ENCODE measurements around the gene RRBP1. TPM values are rescaled to one million over a fixed set of nuclear protein-coding genes. Genes with fewer than 3 reads are reported as not detected.

RRBP1 gene
- total RNA-seq, 1 experiment from 2014 or later = 45.3 TPM

DNA sequence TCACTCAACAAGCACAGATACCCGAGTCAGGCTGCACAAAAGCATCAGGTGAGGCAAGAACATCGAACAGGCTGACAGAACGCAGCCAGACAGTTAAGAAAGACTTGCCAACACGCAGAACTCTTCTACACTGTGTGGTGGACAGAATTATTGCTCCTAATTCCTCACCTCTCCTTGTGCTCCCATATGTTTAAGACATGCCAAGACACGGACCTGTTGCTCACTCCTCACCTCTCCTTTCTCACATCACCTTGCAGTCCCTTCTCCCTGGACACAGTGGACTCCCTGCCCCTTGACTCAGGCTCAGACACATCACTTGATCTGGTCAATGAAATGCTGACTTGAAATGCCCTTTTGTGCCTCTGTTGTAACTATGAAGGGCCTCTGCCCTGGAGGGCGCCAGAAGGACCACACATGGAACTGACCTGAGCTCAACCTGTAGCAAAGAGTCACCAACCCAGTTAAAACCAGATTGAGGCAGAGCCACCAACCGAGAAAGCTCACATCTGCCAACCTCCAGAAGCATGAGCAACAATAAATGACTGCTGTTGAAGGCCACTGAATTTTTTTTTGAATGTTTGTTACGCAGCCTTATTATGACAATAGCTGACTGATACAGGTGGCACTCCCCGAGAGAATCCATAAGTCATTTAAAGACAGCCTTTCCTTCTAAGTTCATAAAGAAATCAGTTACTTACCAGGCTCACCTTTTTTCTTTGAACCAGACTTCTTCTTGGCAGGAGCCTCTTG is 24.0 kb downstream of the RRBP1 start:
- Mint-ChIP-seq H3K9me3 (ENCODE audit: low read depth, unreplicated experiment) (no peaks in the 10 kb centered on the region), H3K27ac (ENCODE audit: unreplicated experiment) (no peak overlapping the region), H3K4me3 (ENCODE audit: low read depth, unreplicated experiment) (no peak overlapping the region), H3K27me3 (ENCODE audit: unreplicated experiment) (no peaks in the 10 kb centered on the region), H3K4me1 (ENCODE audit: low read depth, unreplicated experiment) (no peaks in the 10 kb centered on the region), H3K36me3 (ENCODE audit: insufficient read depth, unreplicated experiment) (peaks cover 15% of the 10 kb centered on the region)
- intact Hi-C loops (cut with micrococcal nuclease; ENCODE audit: unreplicated experiment) = loop anchor here (10.0 kb wide), 1 partner anchor 247 kb away; no protein-coding TSS in a partner anchor
- no TSS peak for BruUV-seq (replicated peaks)
- CTCF ChIA-PET = no interaction called here
- TF ChIP-seq, protein P1, sequence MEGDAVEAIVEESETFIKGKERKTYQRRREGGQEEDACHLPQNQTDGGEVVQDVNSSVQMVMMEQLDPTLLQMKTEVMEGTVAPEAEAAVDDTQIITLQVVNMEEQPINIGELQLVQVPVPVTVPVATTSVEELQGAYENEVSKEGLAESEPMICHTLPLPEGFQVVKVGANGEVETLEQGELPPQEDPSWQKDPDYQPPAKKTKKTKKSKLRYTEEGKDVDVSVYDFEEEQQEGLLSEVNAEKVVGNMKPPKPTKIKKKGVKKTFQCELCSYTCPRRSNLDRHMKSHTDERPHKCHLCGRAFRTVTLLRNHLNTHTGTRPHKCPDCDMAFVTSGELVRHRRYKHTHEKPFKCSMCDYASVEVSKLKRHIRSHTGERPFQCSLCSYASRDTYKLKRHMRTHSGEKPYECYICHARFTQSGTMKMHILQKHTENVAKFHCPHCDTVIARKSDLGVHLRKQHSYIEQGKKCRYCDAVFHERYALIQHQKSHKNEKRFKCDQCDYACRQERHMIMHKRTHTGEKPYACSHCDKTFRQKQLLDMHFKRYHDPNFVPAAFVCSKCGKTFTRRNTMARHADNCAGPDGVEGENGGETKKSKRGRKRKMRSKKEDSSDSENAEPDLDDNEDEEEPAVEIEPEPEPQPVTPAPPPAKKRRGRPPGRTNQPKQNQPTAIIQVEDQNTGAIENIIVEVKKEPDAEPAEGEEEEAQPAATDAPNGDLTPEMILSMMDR (IDR thresholded peaks at IDR 0.05; ENCODE audit: unreplicated experiment) = no peak
- DNase-seq = no peak

- BruUV-seq (replicated peaks) = no TSS peak
- Mint-ChIP-seq H3K4me3 (ENCODE audit: low read depth, unreplicated experiment) (no peak overlapping the region), H3K27me3 (ENCODE audit: unreplicated experiment) (no peaks in the 10 kb centered on the region), H3K4me1 (ENCODE audit: low read depth, unreplicated experiment) (no peaks in the 10 kb centered on the region), H3K27ac (ENCODE audit: unreplicated experiment) (no peak overlapping the region), H3K36me3 (ENCODE audit: insufficient read depth, unreplicated experiment) (peaks cover 15% of the 10 kb centered on the region), H3K9me3 (ENCODE audit: low read depth, unreplicated experiment) (no peaks in the 10 kb centered on the region)
- DNase-seq = no peak
- CTCF ChIA-PET = no interaction called here
- TF ChIP-seq, protein P1 (IDR thresholded peaks at IDR 0.05; ENCODE audit: unreplicated experiment) = no peak
- intact Hi-C loops (cut with micrococcal nuclease; ENCODE audit: unreplicated experiment) = loop anchor here (10.0 kb wide), 1 partner anchor 248 kb away; no protein-coding TSS in a partner anchor
These were observed 24.8 kb downstream of the RRBP1 start for GRCh38 chr20:17657079-17657825.

GRCh38 chr20:17655865-17656479 is 26.1 kb downstream of the RRBP1 start:
- H3K4me1 Mint-ChIP-seq (ENCODE audit: low read depth, unreplicated experiment) = no peaks in the 10 kb centered on the region
- TF ChIP-seq, protein P1 (IDR thresholded peaks at IDR 0.05; ENCODE audit: unreplicated experiment) = no peak
- H3K9me3 Mint-ChIP-seq (ENCODE audit: low read depth, unreplicated experiment) = no peaks in the 10 kb centered on the region
- peaks cover 15% of the 10 kb centered on the region for H3K36me3 Mint-ChIP-seq (ENCODE audit: insufficient read depth, unreplicated experiment)
- intact Hi-C loops (cut with micrococcal nuclease; ENCODE audit: unreplicated experiment) = loop anchor here (10.0 kb wide), 1 partner anchor 249 kb away; no protein-coding TSS in a partner anchor
- DNase-seq = no peak
- BruUV-seq (replicated peaks) = no TSS peak
- no peak overlapping the region for H3K4me3 Mint-ChIP-seq (ENCODE audit: low read depth, unreplicated experiment)
- H3K27ac Mint-ChIP-seq (ENCODE audit: unreplicated experiment) = no peak overlapping the region
- H3K27me3 Mint-ChIP-seq (ENCODE audit: unreplicated experiment) = no peaks in the 10 kb centered on the region
- CTCF ChIA-PET = no interaction called here

DNA sequence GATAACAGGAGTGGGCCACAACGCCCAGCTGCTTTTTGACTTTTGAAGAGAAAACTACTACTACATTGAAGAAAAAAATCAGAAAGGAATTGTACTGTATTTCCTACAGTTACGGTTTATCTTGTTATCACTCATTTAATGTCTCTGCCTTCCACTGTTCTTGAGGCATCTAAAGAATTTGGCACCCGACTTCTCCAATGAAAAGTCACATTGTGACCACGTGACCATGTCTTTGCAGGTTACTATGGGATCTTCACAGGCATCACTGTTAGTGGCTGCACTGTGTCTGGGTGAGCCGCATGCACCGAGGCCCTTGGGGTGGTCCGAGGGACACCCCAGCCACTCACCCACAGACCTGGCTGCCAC is 26.8 kb downstream of the RRBP1 start:
- H3K4me1 Mint-ChIP-seq (ENCODE audit: low read depth, unreplicated experiment) = no peaks in the 10 kb centered on the region
- BruUV-seq (replicated peaks) = no TSS peak
- intact Hi-C loops (cut with micrococcal nuclease; ENCODE audit: unreplicated experiment) = loop anchor here (10.0 kb wide), 1 partner anchor 250 kb away; no protein-coding TSS in a partner anchor
- H3K27me3 Mint-ChIP-seq (ENCODE audit: unreplicated experiment) = no peaks in the 10 kb centered on the region
- DNase-seq = no peak
- H3K4me3 Mint-ChIP-seq (ENCODE audit: low read depth, unreplicated experiment) = no peak overlapping the region
- H3K27ac Mint-ChIP-seq (ENCODE audit: unreplicated experiment) = no peak overlapping the region
- TF ChIP-seq, protein P1 (IDR thresholded peaks at IDR 0.05; ENCODE audit: unreplicated experiment) = no peak
- H3K9me3 Mint-ChIP-seq (ENCODE audit: low read depth, unreplicated experiment) = no peaks in the 10 kb centered on the region
- peaks cover 10% of the 10 kb centered on the region for H3K36me3 Mint-ChIP-seq (ENCODE audit: insufficient read depth, unreplicated experiment)
- CTCF ChIA-PET = no interaction called here

Data from Calu3 (cell line).